Adipocyte (in vitro differentiated cells): ENCODE results near the gene INTS6.

ENCODE experiments used
- DNase-seq: peaks from one replicate; pipeline ENCODE4 v3.0.0-alpha.2; 2015; ENCODE audit warnings: low read depth
- H3K27me3 ChIP-seq: replicated peaks from 2 replicates; pipeline ENCODE4 v1.7.0; 2013; ENCODE audit warnings: mild to moderate bottlenecking, low read length, moderate library complexity; ENCODE audit not compliant: control insufficient read depth, insufficient read depth
- H3K36me3 ChIP-seq: 2 replicates; pipeline ENCODE4 v1.7.0; 2013; ENCODE audit warnings: low read length, mild to moderate bottlenecking, moderate library complexity; ENCODE audit not compliant: control insufficient read depth, insufficient read depth, severe bottlenecking
- H3K4me1 ChIP-seq: 2 replicates; pipeline ENCODE4 v1.7.0; 2013; ENCODE audit warnings: mild to moderate bottlenecking, low read length, moderate library complexity; ENCODE audit not compliant: control insufficient read depth, insufficient read depth
- H3K4me3 ChIP-seq: 2 replicates; pipeline ENCODE4 v1.7.0; 2013; ENCODE audit warnings: mild to moderate bottlenecking, low read length, moderate library complexity
- H3K9ac ChIP-seq: 2 replicates; pipeline ENCODE4 v1.7.0; 2013; ENCODE audit warnings: mild to moderate bottlenecking, low read length, moderate library complexity
- H3K9me3 ChIP-seq: 2 replicates; pipeline ENCODE4 v1.7.0; 2013; ENCODE audit warnings: mild to moderate bottlenecking, low read length, moderate library complexity; ENCODE audit not compliant: control insufficient read depth

The INTS6 gene

GRCh38 chr13:51313619-51314018 is 139.2 kb downstream of the INTS6 start:
- H3K36me3 ChIP-seq = no peaks in the 10 kb centered on the region
- no peaks in the 10 kb centered on the region for H3K27me3 ChIP-seq
- no peak overlapping the region for H3K9ac ChIP-seq
- peaks cover 14% of the 10 kb centered on the region for H3K4me1 ChIP-seq
- no peaks in the 10 kb centered on the region for H3K9me3 ChIP-seq
- H3K4me3 ChIP-seq = no peak overlapping the region
- DNase-seq = no peak

- DNase-seq = no peak
- no peaks in the 10 kb centered on the region for H3K36me3 ChIP-seq
- peaks cover 14% of the 10 kb centered on the region for H3K4me1 ChIP-seq
- H3K27me3 ChIP-seq = no peaks in the 10 kb centered on the region
- H3K9me3 ChIP-seq = no peaks in the 10 kb centered on the region
- no peak overlapping the region for H3K9ac ChIP-seq
- no peak overlapping the region for H3K4me3 ChIP-seq
Observed at GRCh38 chr13:51311957-51312520, 140.8 kb downstream of the INTS6 start.
